NCI-H1694 treated with DMSO at 0.1 percent for 48 hours (cell line): Measurements from ENCODE around the gene EME1.

ENCODE experiments used
- DNase-seq: peaks from one replicate; lab custom pipeline; 2025; lab: John Stamatoyannopoulos, UW

Gene EME1

GRCh38 chr17:50347894-50348291, 25.1 kb upstream of the EME1 start:
- no peak for DNase-seq

GRCh38 chr17:50348522-50349242, 24.3 kb upstream of the EME1 start:
- DNase-seq: no peak

GRCh38 chr17:50349243-50349600, 23.8 kb upstream of the EME1 start:
- no peak for DNase-seq

- DNase-seq: no peak
Observed at GRCh38 chr17:50350733-50351132, 22.3 kb upstream of the EME1 start.

- no peak for DNase-seq
Observed at GRCh38 chr17:50352072-50352692, 20.8 kb upstream of the EME1 start.

- DNase-seq: no peak
Observed at GRCh38 chr17:50352693-50353599, 20.1 kb upstream of the EME1 start.

GRCh38 chr17:50353600-50354195, 19.3 kb upstream of the EME1 start:
- no peak for DNase-seq

- no peak for DNase-seq
Observed at GRCh38 chr17:50354198-50354597, 18.8 kb upstream of the EME1 start.

GRCh38 chr17:50354776-50355175, 18.3 kb upstream of the EME1 start:
- no peak for DNase-seq

- DNase-seq: no peak
Observed at GRCh38 chr17:50355336-50355700, 17.7 kb upstream of the EME1 start.

- DNase-seq: no peak
Observed at GRCh38 chr17:50355701-50356341, 17.2 kb upstream of the EME1 start.

GRCh38 chr17:50356418-50356817, 16.6 kb upstream of the EME1 start:
- DNase-seq: no peak

GRCh38 chr17:50356892-50357510, 16.0 kb upstream of the EME1 start:
- DNase-seq: no peak

GRCh38 chr17:50358177-50358576, 14.9 kb upstream of the EME1 start:
- DNase-seq: no peak

- DNase-seq: no peak
Observed at GRCh38 chr17:50359005-50359699, 13.9 kb upstream of the EME1 start.

GRCh38 chr17:50359998-50360461, 13.0 kb upstream of the EME1 start:
- DNase-seq: no peak

GRCh38 chr17:50360486-50361115, 12.4 kb upstream of the EME1 start:
- DNase-seq: no peak

- peak; percentile 78 for DNase-seq
Observed at GRCh38 chr17:50361561-50362480, 11.2 kb upstream of the EME1 start.

GRCh38 chr17:50362661-50363060, 10.4 kb upstream of the EME1 start:
- DNase-seq: no peak
